Activated T-cell treated with anti-CD3 and anti-CD28 coated beads for 24 hours (primary cell): Measurements from ENCODE around the gene RBP5.

ENCODE experiments used
- DNase-seq: peaks from one replicate; pipeline ENCODE4 v3.0.0-alpha.2; 2020; ENCODE audit warnings: low read depth

Gene RBP5

DNA sequence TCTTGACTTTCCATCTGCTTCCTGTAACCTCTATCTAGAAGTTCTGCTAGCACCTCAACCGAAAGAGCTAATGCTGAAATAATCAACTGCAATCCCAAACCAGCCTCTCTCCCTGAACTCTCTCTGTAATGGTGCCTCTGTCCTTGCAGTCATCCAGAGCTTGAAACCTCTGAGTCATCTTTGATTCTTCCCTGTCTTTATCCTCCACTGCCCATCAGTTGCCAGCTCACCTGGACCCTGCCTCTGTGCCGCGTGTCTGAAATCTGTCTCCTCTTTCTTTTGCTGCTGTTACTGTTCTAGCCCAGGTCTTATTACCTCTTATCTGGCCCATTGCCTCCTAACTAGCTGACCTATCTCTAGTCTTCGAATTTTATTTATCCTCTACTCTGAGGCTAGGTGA lies 17.0 kb upstream of the RBP5 start:
- no peak for DNase-seq

DNA sequence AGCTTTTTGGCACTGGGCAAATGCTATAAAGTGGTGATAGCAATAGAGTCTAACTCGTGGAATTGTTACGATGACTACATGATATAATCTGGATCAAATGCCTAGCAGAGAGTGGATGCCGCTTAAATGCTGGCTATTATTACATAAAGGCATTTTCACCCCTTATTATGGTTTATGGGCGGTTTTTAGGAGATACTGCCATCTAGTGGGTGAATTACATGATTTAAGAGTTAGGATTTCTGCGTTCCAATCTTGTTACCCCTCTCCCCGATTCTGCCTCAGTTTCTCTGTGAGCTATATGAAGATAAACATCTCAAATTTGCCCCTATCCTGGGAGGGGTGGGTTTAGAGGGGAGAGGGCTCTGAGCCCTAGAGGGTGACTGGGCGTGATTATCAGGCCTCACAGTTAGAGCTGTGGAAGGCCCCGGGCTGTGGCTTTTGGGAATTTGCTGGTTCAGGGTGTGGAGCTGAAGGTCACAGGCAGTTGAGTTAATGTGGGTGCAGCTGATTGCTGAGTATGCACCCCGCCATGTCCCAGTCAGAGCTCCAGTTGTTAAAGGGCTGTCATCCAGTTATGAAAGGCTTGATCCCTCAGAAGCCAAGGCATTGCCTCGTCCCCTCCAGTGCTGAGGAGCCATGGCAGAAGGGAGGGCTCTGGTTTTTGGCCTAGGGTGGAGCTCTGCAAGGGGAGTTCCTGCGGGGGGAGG lies 15.9 kb upstream of the RBP5 start:
- DNase-seq: no peak

DNA sequence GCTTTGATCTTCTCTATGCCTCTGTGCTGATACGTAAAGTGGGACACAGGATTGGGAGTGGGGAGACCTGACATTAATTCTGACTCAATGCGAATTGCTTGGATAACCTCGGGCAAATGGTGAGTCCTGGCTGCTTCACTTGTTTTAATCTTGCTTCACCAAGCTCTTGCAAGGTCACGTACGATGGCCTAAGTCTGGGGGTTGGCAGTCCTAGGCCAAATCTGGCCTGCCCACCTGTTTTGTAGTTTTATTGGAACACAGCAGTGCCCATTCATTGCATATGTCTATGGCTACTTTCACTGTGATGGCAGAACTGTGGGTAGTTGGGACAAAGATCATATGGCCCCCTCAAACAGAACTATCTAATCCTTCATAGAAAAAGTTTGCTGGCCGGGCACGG lies 14.9 kb upstream of the RBP5 start:
- no peak for DNase-seq

DNA sequence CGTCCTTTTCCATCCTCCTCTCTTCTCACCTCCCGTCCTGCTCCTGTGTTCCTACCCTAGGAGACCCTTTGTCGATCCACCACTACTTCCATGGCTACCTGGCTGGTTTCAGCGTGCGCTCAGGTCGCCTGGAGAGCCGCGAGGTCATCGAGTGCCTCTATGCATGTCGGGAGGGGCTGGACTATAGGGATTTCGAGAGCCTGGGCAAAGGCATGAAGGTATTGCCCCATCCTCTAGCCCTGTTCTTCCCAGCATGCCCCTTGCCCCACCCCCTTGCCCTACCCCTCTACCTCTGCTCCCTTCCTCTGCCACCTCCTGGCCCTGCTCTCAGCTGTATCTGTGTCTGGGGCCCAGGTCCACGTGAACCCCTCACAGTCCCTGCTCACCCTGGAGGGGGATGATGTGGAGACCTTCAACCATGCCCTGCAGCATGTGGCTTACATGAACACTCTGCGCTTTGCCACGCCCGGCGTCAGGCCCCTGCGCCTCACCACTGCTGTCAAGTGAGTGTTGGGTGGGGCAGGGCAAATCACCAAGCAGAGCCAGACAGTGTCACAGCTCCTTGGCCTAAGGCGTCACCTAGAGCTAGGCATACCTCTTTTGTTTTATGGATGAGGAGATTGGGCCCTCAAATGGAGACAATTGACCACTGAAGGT lies 14.2 kb upstream of the RBP5 start:
- no peak for DNase-seq

DNA sequence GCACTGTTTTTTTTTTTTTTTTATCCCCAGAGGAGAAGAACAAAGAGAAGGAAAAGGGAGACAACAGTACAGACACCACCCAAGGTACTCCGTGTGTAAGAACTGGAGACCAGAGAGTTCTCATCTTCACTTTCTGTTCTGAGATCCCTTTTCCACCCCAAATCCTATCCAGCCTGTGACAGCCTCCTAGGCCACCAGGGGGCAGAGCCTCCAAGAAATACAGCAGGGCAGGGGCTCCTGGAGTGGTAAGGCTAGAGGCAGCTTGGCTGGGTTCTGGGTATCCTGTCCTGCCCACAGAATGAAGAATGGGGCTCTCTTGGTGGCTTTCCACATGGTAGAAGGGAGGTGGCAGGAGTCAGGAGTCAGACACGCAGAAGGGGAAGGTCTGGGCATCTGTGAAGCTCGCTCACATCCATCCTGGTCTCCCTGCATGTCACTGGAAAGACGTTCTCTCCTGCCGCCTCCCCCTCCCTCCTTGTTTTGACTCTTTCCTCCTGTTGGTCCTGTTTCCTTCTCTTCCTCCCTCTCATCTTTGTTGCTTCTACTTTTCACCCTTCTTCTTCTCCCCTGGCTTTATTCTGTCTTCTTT lies 13.5 kb upstream of the RBP5 start:
- DNase-seq: peak; percentile 43

DNA sequence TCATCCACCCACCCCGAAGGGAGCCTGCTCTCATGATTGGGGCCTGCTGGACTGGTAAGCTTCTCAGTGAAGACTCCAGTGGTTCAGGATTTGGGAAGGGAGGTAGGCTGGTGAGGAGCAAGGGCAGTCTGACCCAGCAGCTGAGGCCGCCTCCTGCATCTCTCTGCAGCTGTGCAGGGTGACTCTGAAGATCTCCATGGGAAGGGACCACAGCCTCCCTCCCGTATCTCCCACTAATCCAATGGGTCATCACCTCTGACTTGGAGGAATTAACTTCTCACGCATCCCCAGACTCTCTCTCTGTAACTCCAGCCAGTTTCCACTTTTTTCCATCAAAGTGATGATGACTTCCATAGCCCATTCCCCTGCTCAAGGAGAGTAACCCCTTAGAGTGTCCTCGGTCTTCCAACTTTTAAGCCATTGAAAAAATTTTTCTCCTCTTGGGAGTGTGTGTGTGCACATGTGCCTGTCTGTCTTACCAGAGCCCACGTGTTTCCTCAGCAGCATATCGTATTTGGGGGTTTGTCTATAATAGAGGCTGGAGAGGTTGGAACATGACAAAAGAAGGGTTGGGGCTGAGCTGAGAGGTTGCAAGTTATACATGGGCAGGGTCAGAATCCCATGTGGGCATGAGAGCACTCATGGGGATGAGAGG lies 12.8 kb upstream of the RBP5 start:
- DNase-seq: no peak

DNA sequence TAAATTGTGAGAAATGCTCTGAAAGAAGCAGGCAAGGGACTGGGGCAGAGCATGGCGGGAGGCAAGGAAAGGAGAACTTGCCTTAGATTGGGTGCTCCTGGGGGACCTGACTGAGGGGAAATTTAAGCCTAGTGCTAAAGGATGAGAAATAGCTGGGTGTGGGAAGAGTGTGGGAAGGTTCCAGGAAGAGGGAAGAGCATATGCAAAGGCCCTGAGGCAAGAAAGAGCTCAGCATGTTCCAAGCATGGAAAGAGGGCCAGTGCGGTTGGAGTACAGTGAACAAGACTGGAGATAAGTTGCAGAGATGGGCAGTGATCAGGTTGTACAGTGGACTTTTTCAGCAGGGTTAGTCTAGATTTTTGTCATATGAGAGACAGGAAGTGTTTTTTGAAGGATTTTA lies 10.5 kb upstream of the RBP5 start:
- no peak for DNase-seq

DNA sequence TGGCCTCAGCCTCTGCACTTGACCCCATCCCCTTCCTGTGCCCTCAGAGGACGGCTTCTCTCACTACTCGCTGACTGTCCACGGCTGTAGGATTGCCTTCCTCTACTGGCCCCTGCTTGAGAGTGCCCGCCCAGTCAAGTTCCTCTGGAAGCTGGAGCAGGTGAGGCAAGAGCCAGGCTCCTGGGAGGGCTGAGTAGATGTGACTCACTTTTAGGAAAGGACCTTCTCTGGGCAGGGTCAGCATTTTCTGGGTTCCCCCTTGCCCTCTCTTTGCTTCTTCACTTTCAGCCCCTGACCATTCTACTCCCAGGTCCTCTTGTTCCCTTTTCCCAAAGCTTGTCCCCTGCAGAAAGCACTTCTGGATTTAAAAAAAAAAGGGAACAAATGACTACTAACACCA lies 9.2 kb upstream of the RBP5 start:
- no peak for DNase-seq

DNA sequence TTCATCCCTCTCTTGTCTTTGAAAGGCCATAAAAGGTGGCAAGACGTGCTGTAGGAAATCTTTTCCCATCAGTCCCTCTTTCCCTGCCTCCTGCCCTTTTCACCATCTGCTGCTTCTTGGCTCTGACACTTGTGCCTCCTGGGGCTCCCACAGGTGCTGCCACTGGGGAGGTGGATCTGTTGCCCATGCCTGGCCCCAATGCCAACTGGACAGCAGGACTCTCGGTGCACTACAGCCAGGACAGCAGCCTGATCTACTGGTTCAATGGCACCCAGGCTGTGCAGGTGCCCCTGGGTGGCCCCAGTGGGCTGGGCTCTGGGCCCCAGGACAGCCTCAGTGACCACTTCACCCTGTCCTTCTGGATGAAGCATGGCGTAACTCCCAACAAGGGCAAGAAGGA lies 8.0 kb upstream of the RBP5 start:
- DNase-seq: no peak

DNA sequence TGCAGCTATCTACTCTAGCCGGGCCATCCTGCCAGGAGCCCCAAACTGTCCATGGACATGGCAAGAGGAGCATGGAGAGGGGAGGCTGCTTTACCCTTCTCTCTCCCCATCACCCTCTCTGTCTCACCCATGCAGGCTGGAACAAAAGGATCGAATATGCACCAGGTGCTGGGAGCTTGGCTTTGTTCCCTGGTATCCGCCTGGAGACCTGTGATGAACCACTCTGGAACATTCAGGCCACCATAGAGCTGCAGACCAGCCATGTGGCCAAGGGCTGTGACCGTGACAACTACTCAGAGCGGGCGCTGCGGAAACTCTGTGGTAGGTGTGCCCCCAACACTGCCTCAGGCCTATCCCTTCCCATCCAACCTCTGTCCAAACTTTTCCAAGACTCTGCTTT lies 7.4 kb upstream of the RBP5 start:
- DNase-seq: no peak

DNA sequence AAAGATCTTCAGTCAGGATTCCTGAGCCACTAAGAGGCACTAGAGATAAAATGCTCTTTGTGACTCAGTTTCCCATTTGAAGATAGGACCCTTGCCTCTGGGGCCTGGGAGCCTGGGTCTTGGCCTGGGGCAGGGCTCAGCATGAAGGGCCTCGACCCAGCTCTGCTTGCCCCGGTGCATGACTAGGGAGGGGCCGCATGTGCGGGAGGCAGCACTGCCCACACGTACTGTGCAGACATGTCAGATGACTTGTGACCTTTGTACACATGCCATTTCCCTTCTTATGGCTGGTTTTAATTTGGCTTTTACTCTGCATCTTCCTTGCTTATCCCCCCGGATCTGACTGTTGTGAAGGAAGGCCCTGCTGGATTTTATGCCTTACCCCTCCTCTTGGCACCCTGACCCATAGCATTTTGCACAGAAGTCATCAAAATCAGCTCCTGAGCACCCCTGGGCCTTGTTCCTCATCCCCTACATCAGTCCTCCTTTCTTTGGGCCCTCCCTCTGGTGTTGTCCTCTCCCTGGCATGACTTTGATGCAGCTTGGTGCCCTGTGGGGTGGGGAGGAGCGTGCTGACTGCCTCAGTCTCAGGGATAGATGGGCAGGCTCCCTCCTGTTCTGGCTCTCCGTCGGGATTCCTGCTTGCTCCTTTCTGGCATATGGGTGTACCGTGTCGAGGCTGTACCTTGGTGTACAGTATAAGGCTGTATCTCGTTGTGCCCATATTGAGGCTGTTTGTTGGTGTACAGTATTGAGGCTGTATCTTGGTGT lies 5.9 kb upstream of the RBP5 start:
- no peak for DNase-seq

DNA sequence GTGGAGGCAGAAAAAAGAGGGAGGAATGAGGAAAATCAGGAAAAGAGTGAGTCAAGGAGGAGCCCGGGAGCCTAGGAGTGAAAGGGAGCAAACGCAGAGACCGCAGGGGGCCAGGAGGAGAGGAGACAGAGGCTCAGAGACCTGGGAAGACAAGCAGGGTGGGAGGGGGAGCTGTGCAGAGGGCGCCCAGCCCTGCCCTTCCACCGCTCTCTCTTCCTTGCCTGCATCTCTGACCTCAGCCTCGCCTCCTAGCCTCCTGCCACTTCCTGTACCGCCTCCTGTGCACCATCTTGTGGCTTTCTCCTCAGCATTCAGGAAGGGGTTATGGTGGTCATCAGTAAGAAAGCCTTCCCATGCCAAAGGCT lies 2.8 kb upstream of the RBP5 start:
- DNase-seq: no peak

DNA sequence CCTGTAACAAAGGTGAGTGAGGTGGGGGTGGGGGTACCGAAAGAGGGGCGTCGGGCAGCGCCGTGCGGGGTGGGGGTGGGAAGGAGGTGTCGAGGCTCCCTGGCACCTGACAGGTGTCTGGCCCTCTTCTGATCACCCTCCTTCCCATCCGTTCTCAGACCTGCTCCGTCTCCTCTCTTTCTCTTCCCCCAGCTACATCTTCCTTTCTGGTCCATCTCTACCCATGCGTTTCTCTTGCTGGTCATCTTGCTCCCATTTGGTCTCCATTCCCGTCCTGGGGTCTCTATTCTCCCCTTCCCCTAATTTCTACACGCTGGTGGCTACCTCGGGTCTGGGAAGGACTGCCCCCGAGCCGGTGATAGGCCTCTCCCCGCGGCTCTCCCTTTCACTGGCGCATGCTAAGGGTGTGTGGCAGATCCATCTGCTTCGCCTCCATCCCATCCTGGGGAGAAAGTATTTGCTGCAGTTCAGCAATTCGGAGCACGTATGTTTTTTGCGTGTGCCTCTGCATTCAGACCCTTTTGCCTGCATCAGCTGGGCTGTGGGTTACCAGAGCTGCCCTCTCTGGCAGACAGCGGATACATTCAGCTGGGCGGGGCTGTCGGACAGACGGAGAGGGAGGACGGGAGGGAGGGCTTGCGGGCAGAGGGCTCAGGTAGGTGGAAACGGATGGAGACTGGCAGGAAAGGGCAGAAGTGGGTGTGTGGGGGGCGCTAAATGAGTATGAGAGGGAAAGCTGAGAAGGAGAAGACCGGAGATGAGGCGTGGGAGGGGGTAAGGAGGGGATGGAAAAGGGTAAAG lies 2.2 kb upstream of the RBP5 start:
- peak; percentile 37 for DNase-seq

DNA sequence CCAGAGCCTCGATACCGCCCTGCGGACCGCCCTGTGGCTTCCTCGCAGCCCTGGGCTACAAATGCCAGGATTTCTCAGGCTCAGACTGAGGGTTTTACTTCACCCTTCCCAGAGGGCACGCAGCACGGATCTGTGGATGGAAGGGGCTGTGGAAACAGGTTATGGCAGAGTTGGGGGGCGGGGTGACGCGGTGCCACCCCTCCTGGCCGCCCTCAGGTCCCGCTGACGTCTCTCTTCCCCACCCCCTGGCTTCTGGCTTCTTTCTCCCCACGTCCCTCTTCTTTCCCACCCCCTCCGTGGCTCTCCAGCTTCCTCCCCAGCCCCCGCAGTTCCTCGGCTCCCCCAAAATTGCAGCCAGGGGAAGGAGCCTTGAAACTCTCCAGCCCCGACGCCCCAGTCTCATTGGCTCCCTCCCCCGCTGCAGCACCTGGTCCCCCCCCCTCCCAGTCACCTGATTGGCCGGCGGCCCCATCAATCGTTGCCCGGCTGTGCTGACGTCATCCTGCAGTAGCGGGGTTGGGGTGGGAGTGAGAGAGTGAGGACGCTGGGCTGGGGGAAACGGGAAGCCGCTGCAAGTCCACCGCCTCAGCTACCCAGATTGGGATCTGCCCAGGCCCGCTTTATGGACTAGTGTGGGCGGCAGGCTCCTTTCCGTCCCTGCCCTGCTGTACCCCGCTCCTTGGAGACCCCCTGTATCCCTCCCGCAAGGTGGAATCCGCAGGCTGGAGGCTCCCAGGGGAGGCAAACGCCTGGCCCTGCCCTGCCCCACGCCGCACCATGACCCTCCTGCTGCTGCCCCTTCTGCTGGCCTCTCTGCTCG lies 1.4 kb upstream of the RBP5 start, which contains the start of gene CLSTN3:
CLSTN3 (plus strand) TSS at position 500 of the 820 bp plus-strand sequence; CDS start at position 778, 278 bp downstream.
- peak; percentile 74 for DNase-seq

DNA sequence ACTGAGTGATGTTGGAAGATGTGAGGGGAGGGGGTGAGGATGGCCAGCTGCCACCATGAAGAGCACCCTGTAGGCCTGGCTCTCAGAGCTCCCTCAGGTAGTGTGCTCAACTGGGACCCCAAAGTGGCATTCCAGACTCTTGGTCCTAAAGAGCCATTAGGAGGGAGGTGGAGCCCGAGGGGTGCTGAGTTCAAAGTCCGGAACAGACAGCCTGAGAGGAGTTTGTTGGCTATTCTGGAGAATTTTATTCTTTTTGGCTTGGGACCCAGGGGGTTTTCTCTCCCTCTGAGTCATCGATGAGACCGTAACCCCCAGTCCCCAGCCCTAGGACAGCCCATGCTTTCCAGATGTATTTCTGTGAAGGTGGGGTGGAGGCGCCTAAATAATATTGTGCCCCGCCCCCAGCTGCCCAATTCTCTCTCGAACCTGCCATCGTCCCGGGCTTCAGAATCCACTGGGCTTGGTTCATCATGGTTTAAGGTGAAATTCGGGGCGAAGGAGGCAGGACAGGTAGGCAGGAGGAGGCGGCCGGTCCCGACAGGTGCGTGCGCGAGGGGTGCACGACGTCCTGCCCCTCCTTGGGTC lies 690 bp upstream of the RBP5 start:
- no peak for DNase-seq

DNA sequence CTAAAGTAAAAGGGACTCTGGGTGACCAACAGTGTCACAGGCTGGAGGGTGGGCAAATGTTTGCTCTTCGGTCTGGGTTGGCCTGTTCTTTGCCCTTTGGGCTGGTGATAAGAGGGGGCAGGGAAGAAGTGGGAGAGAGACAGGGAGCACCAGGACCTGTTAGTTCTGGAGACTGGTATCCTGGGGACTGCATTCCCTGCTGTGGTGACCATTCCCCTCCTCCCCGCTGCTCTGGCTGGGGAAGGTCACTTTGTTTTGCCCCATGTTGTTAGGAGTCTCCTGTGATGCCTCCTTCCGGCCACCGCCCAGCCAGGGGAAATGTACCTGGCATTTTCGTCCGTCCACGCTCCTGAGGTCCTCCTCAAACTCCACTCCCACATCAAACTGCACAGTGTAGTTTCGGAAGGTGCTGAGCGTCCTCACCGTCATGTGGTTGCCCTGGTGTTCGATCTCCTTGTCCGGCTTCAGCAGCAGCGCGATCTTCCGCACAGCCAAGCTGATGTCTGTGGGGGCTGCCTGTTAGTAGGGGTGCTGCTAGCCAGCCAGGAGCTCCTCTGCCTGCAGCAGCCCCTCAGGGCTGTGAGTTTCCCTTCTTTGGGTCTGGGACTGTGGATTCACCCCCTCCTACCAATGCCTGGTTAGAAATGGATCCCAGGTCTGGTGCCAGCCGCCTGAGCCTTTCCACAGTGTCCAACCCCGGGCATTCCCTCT lies 618 bp downstream of the RBP5 start:
- DNase-seq: no peak

DNA sequence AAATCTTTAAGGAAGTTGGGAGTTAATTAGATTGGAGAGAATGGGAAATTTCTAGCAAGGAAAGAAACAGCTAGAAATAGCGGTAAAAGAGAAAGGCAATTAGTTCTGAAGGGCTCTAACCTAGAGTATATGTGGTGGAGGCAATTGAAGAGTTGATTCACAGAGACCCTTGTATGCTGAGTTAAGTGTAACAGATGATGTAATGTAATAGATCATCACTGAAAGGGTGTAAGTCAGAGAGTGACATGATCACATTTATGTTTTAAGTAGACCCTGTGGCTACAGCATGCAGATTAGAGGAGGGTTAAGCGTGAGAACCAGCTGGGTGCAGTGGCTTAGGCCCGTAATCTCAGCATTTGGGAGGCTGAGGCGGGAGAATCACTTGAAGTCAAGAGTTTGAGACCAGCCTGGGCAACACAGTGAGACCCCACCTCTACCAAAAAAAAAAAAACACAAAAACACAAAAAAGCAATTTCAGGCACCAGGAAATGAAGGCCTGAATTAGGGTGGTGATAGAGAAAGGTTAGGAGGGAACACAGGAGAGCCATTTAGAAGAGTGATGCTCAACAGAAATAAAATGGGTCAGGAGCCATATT lies 3.0 kb downstream of the RBP5 start:
- DNase-seq: no peak

DNA sequence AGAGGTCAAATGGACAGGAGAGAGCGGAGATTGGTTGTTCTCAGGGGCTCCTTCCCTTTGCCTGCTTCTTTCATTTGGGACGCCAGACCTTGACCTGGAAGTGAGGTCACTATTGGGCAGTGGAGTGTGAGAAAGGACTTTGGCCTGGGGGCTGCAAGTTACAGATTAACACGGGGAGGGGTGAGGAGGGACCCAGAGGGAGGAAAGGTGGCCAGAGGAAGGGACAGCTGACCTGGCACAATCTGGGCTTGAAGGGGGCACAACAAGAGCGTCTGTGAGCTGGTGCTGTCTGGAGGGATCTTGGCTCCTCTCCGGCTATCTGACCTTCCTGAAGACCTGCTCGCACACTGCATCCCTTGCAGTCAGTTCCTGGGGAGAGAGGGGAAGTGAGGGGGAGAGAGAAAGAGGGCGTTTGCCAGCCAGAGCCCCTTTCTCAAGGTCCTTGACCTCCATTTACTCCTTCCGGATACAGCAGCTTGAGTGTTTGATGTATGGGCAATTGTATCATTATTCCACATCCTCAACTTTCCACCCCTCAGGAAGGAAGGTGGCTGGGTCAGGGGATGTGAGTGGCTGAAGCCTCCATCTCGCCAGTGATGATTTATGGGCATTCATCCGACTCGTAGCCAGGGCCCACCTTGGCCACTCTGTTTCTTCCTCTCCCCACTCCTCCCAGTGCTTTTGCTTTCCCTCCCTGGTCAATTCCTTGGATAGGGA lies 4.7 kb downstream of the RBP5 start:
- no peak for DNase-seq
